CD4-positive, alpha-beta memory T cell (primary cell): ENCODE results near the gene KCNAB2. TPM values are rescaled to one million over a fixed set of nuclear protein-coding genes. Genes with fewer than 3 reads are reported as not detected.

Experiments
- CTCF ChIA-PET: fragments of 350-600 bp; sonication (Branson Sonifier 250); formaldehyde crosslinking; loops from one replicate; lab custom pipeline; 2021; ENCODE audit warnings: inconsistent platforms; ENCODE audit not compliant: partially characterized antibody; lab: Charles Lee
- POLR2A ChIA-PET: fragments of 350-600 bp; sonication (Branson Sonifier 250); formaldehyde crosslinking; loops from one replicate; lab custom pipeline; 2021; ENCODE audit not compliant: partially characterized antibody; lab: Charles Lee
- DNase-seq, 5 donors: peaks; one replicate each; pipeline versions ENCODE4 v3.0.0 to v3.0.0-alpha.2; 2020 to 2022; ENCODE audit warnings: mixed read lengths in 1 of 5
- H3K27ac ChIP-seq: one replicate; pipeline ENCODE4 v1.7.0; 2013; ENCODE audit warnings: low read depth, low read length
- H3K27me3 ChIP-seq: 2 replicates; pipeline ENCODE4 v1.7.0; 2013; ENCODE audit warnings: mild to moderate bottlenecking, low read length, moderate library complexity; ENCODE audit not compliant: insufficient read depth
- H3K36me3 ChIP-seq: 2 replicates; pipeline ENCODE4 v1.7.0; 2013; ENCODE audit warnings: mild to moderate bottlenecking, low read length, moderate library complexity; ENCODE audit not compliant: insufficient read depth
- H3K4me1 ChIP-seq: 2 replicates; pipeline ENCODE4 v1.7.0; 2013; ENCODE audit warnings: mild to moderate bottlenecking, low read length, moderate library complexity; ENCODE audit not compliant: insufficient read depth
- H3K4me3 ChIP-seq, 2 donors: one replicate each; pipeline ENCODE4 v1.7.0; 2013; ENCODE audit warnings: low read length in 2 of 2, mild to moderate bottlenecking in 1 of 2
- H3K9me3 ChIP-seq, 2 donors: one replicate each; pipeline ENCODE4 v1.7.0; 2013; ENCODE audit warnings: low read length in 2 of 2, control low read depth in 1 of 2; ENCODE audit not compliant: control insufficient read depth in 1 of 2
- H3K27ac Mint-ChIP-seq, 7 donors: one replicate each; pipeline ENCODE4 v1.8.0; 2020 to 2021; ENCODE audit warnings: mixed read lengths in 7 of 7, mild to moderate bottlenecking in 6 of 7, inconsistent platforms in 3 of 7, moderate library complexity in 3 of 7
- H3K27me3 Mint-ChIP-seq, 2 donors: one replicate each; pipeline ENCODE4 v1.8.0; 2020 to 2021; ENCODE audit warnings: mixed read lengths in 2 of 2
- H3K36me3 Mint-ChIP-seq, 2 donors: one replicate each; pipeline ENCODE4 v1.8.0; 2020 to 2021; ENCODE audit warnings: mixed read lengths in 2 of 2, inconsistent platforms in 1 of 2, mild to moderate bottlenecking in 1 of 2
- H3K4me1 Mint-ChIP-seq, 4 donors: one replicate each; pipeline ENCODE4 v1.8.0; 2020 to 2021; ENCODE audit warnings: mixed read lengths in 4 of 4, mild to moderate bottlenecking in 1 of 4
- H3K4me3 Mint-ChIP-seq, 8 donors: one replicate each; pipeline ENCODE4 v1.8.0; 2020 to 2021; ENCODE audit warnings: mixed read lengths in 8 of 8, mild to moderate bottlenecking in 7 of 8, moderate library complexity in 6 of 8, inconsistent platforms in 3 of 8
- H3K9me3 Mint-ChIP-seq, 8 donors: one replicate each; pipeline ENCODE4 v1.8.0; 2020 to 2021; ENCODE audit warnings: mixed read lengths in 8 of 8, mild to moderate bottlenecking in 5 of 8, inconsistent platforms in 3 of 8, moderate library complexity in 1 of 8
- intact Hi-C: fragments of 100-400 bp; cut with micrococcal nuclease; formaldehyde crosslinking; loops from one replicate; pipeline ENCODE4 v1.15.1; 2023
- polyA plus RNA-seq, 2 donors: library from polyadenylated mRNA; unstranded; fragments of 300-500 nt; fragmentation: Illumina TruSeq; gene quantifications; one replicate each; pipeline ENCODE4 v1.2.3, GENCODE V29; 2021
- total RNA-seq, 2 experiments: library from RNA; stranded (reverse); gene quantifications; one replicate each; pipeline ENCODE4 v1.2.3, GENCODE V29; 2021

Gene KCNAB2
- total and polyA plus RNA-seq, 4 experiments from 2014 or later = 20.9 to 197 (median 121) TPM

DNA sequence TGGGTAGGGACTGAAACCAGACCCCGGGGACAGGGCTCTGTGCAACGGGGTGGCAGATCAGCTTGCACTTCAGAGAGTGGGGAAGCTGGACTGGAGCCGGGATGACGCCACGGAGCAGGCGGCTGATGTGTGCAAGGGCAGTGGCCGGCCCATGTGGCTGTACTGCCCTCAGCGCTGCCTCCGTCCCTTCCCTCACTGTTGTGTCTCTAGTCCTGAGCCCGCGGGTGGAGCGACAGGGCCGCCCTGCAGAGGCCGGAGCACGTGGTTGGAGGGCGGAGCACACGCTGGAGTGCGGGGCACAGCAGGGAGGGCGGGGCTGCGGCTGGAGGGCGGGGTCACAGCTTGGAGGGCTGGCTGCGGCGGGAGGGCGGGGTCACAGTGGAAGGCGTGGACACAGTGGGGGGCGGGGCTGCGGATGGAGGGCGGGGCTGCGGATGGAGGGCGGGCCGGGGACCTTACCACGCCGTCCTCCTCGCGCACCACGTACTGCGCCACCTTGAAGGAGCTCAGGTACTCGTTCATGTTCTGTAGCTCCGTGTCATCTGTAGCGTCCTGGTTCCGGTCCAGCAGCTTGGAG lies 82.0 kb downstream of the KCNAB2 start:
- no peaks in the 10 kb centered on the region for H3K9me3 ChIP-seq
- H3K4me1 Mint-ChIP-seq = peaks cover 0 to 2% (median under 1%) of the 10 kb centered on the region in 4 donors
- no peak overlapping the region for H3K27ac ChIP-seq
- H3K36me3 ChIP-seq = no peaks in the 10 kb centered on the region
- ChIA-PET POLR2A (no interaction called here), CTCF (no interaction called here)
- peaks cover 2 to 3% of the 10 kb centered on the region in 2 donors for H3K27me3 Mint-ChIP-seq
- peaks cover 0 to 8% (median 4%) of the 10 kb centered on the region in 8 donors for H3K9me3 Mint-ChIP-seq
- peak overlapping the region in 2 of 8 donors; percentile 31 to 55 for H3K4me3 Mint-ChIP-seq
- no peak overlapping the region for H3K4me3 ChIP-seq
- H3K27ac Mint-ChIP-seq = no peak overlapping the region
- DNase-seq = peak; percentile 61 to 77 (median 69)
- H3K36me3 Mint-ChIP-seq = no peaks in the 10 kb centered on the region
- no peaks in the 10 kb centered on the region for H3K4me1 ChIP-seq
- no peaks in the 10 kb centered on the region for H3K27me3 ChIP-seq
- intact Hi-C loops = no loop called here

DNA sequence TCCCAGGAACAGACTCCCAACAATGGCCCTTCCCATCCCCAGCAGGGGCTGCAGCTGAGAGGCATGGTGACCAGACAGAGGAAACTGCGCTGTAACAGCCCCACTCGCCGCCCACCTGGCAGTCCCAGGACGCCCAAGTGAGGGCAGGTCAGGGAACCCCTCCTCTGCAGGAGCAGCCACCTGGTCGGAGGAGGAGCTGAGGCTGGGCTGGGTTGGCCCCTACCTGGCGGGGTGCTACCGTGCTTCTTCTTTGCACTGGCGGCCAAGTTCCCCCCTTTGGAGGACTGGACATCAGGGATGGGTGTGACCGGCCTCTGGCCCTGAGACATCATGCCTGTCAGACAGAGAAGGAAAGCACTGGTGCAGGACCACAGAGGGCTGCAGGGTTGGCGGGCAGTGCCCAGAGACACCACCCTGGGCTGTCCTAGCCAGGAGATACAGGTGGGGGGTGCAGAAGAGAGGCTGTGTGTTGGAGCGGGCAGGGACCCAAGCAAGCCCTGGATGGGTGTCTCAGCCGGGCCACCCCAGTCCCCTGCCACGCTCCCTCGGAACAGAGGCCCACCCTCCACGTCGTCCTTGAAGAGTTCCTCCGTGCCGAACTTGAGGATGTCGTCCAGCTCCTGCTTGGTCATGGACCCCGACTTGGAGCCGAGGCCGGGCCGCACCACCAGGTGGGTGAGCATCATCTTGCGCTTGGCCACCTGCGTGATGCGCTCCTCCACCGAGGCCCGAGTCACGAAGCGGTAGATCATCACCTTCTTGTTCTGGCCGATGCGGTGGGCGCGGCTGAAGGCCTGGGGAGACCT lies 82.8 kb downstream of the KCNAB2 start:
- ChIA-PET POLR2A (no interaction called here), CTCF (no interaction called here)
- Histone ChIP-seq H3K27me3 (no peaks in the 10 kb centered on the region), H3K27ac (no peak overlapping the region), H3K36me3 (no peaks in the 10 kb centered on the region), H3K9me3 (no peaks in the 10 kb centered on the region), H3K4me1 (no peaks in the 10 kb centered on the region), H3K4me3 (no peak overlapping the region)
- Mint-ChIP-seq H3K27ac (no peak overlapping the region), H3K4me1 (peaks cover 0 to 2% (median under 1%) of the 10 kb centered on the region in 4 donors), H3K9me3 (peaks cover 0 to 10% (median 4%) of the 10 kb centered on the region in 8 donors), H3K27me3 (peaks cover 2 to 3% of the 10 kb centered on the region in 2 donors), H3K36me3 (no peaks in the 10 kb centered on the region), H3K4me3 (peak overlapping the region in 1 of 8 donors; percentile 31)
- no peak for DNase-seq
- intact Hi-C loops = no loop called here

DNA sequence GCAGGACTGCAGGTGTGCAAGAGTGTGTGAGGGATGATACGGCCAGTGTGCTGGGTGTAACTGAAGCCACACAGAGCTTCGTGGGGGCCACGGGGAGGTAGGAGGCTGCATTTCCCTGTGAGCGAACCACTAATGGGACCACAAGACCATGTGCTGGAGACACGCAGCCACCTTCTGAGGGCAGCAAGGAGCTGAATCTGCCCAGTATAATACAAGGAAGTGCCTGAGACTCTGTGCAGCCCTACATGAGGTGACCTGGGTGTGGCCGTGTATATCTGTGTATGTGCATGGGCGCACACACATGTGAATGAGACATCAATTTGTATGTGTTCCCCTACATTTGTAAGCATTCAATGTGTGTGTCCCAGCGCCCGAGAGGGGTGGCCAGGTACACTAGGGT lies 83.6 kb downstream of the KCNAB2 start:
- no peak for DNase-seq
- H3K27me3 ChIP-seq = no peaks in the 10 kb centered on the region
- no peaks in the 10 kb centered on the region for H3K4me1 ChIP-seq
- no peak overlapping the region for H3K27ac Mint-ChIP-seq
- intact Hi-C loops = no loop called here
- no peaks in the 10 kb centered on the region for H3K36me3 ChIP-seq
- H3K4me1 Mint-ChIP-seq = peaks cover 0 to 2% (median under 1%) of the 10 kb centered on the region in 4 donors
- POLR2A ChIA-PET = no interaction called here
- peaks cover 0 to 10% (median 4%) of the 10 kb centered on the region in 8 donors for H3K9me3 Mint-ChIP-seq
- peaks cover 2 to 3% of the 10 kb centered on the region in 2 donors for H3K27me3 Mint-ChIP-seq
- no peak overlapping the region for H3K4me3 ChIP-seq
- no peaks in the 10 kb centered on the region for H3K9me3 ChIP-seq
- H3K36me3 Mint-ChIP-seq = no peaks in the 10 kb centered on the region
- CTCF ChIA-PET = no interaction called here
- H3K4me3 Mint-ChIP-seq = no peak overlapping the region
- H3K27ac ChIP-seq = no peak overlapping the region

DNA sequence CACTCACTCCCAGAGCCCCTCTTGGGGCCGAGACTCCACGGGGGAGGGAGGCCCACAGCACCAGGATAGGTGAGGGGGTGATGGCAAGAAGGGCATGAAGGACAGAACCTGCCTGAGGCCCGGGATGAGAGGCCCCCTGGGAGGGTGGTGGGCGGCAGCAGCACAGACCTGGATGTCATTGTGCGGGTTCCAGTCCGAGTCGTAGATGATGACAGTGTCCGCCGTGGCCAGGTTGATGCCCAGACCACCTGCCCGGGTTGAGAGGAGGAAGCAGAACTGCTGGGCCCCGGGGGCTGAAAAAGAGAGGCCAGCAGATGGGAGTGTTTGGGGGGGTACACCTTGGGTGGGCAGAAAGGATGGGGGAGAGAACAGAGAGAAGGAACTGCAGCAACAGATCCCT lies 84.3 kb downstream of the KCNAB2 start:
- Histone ChIP-seq H3K4me3 (no peak overlapping the region), H3K4me1 (no peaks in the 10 kb centered on the region), H3K27ac (no peak overlapping the region), H3K36me3 (no peaks in the 10 kb centered on the region), H3K27me3 (no peaks in the 10 kb centered on the region), H3K9me3 (no peaks in the 10 kb centered on the region)
- intact Hi-C loops = no loop called here
- ChIA-PET CTCF (no interaction called here), POLR2A (no interaction called here)
- H3K9me3 Mint-ChIP-seq = peaks cover 0 to 10% (median 4%) of the 10 kb centered on the region in 8 donors
- H3K4me1 Mint-ChIP-seq = peaks cover 0 to 2% (median under 1%) of the 10 kb centered on the region in 4 donors
- H3K27ac Mint-ChIP-seq = no peak overlapping the region
- DNase-seq = no peak
- no peaks in the 10 kb centered on the region for H3K36me3 Mint-ChIP-seq
- no peak overlapping the region for H3K4me3 Mint-ChIP-seq
- peaks cover 2 to 3% of the 10 kb centered on the region in 2 donors for H3K27me3 Mint-ChIP-seq

DNA sequence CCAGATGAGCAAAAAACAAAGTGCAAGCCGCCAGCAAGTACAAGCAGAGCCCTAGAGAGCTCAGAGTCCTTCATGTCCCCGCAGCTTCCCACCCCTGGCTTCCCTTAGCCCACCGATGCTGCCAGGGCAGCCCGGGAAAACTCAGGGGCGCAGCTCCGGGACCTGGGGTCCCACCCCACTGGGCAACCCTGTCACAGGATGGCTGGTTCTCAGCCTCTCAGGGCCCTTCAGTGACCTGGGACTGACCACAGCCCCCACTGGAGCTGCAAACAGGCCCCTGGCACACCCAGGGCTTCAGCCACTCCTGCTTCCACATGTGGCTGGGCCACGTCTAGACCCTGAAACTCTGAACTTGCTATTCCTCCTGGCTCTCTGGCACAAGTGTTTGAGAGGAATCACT lies 84.9 kb downstream of the KCNAB2 start:
- H3K27me3 ChIP-seq = no peaks in the 10 kb centered on the region
- no peak overlapping the region for H3K27ac ChIP-seq
- H3K4me1 Mint-ChIP-seq = peaks cover 0 to 2% (median under 1%) of the 10 kb centered on the region in 4 donors
- peaks cover 0 to 10% (median 4%) of the 10 kb centered on the region in 8 donors for H3K9me3 Mint-ChIP-seq
- H3K4me3 Mint-ChIP-seq = no peak overlapping the region
- H3K4me3 ChIP-seq = no peak overlapping the region
- no peaks in the 10 kb centered on the region for H3K36me3 Mint-ChIP-seq
- ChIA-PET CTCF (no interaction called here), POLR2A (no interaction called here)
- peaks cover 2% of the 10 kb centered on the region in 2 donors for H3K27me3 Mint-ChIP-seq
- no peaks in the 10 kb centered on the region for H3K4me1 ChIP-seq
- no peak for DNase-seq
- no peaks in the 10 kb centered on the region for H3K36me3 ChIP-seq
- H3K27ac Mint-ChIP-seq = no peak overlapping the region
- intact Hi-C loops = no loop called here
- no peaks in the 10 kb centered on the region for H3K9me3 ChIP-seq

DNA sequence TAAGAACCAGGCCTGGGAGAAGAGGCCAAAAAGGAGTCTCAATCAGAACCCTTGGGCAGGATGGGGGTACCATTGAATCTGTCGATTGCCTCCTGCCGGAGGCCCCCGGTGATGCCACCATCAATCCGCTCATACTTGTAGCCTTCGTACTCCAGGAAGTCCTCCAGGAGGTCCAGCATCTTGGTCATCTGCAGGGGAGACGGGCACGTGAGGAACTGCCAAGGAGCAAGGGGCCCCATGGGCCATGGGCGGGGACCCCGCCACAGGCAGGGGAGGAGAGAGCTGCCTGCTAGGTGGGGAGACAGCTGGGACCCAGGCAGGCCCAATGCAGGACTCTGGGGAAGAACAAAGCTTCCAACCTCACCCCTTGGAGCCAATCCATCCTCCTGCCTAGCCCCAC lies 85.9 kb downstream of the KCNAB2 start:
- POLR2A ChIA-PET = no interaction called here
- Mint-ChIP-seq H3K36me3 (no peaks in the 10 kb centered on the region), H3K27me3 (no peaks in the 10 kb centered on the region), H3K9me3 (peaks cover 0 to 10% (median 4%) of the 10 kb centered on the region in 8 donors), H3K4me1 (peaks cover 0 to 2% (median 0%) of the 10 kb centered on the region in 4 donors), H3K27ac (no peak overlapping the region), H3K4me3 (no peak overlapping the region)
- Histone ChIP-seq H3K4me3 (no peak overlapping the region), H3K4me1 (no peaks in the 10 kb centered on the region), H3K27me3 (no peaks in the 10 kb centered on the region), H3K9me3 (no peaks in the 10 kb centered on the region), H3K36me3 (no peaks in the 10 kb centered on the region), H3K27ac (no peak overlapping the region)
- no peak for DNase-seq
- CTCF ChIA-PET = no interaction called here
- intact Hi-C loops = no loop called here

DNA sequence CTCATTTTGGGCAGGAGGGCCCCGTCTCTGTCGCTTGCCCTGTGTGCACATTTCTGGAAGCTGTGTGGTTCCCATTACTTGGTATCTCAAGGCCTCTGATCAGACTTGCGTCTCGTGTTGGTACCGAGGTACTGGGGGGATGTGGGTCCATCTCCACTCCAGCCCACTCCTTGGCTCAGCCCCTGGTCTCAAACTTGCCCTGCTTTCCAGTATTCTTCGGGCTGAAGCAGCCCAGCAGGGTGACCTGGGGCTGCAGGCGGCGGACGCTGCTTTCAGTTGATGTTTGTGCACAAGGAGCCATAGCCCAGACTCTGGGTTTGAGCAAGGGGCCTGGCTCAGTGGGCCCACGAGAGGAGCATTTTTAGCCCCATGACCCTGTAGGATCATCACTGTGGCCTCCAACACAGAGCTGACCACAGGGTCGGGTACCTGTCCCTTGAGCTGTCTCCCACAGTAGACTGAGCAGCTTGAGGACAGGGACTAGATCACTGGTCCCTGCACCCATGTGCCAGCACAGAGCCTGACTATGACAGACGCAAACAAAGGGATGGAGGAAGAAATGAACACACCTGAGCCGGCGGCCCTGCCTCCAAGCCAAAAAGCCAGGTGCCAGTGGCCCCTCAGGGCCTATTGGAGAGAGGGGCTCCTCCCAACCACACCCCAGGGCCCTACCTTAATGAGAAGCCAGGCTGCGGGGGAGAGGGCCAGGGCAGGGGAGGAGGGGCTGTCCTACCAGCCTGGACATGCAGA lies 87.6 kb downstream of the KCNAB2 start:
- H3K4me3 ChIP-seq = no peak overlapping the region
- no peak overlapping the region for H3K27ac Mint-ChIP-seq
- H3K9me3 Mint-ChIP-seq = peaks cover 0 to 10% (median 4%) of the 10 kb centered on the region in 8 donors
- H3K36me3 ChIP-seq = no peaks in the 10 kb centered on the region
- DNase-seq = no peak
- intact Hi-C loops = no loop called here
- no peaks in the 10 kb centered on the region for H3K36me3 Mint-ChIP-seq
- H3K4me1 ChIP-seq = no peaks in the 10 kb centered on the region
- H3K4me1 Mint-ChIP-seq = no peaks in the 10 kb centered on the region
- no peak overlapping the region for H3K4me3 Mint-ChIP-seq
- no peaks in the 10 kb centered on the region for H3K9me3 ChIP-seq
- POLR2A ChIA-PET = no interaction called here
- no peaks in the 10 kb centered on the region for H3K27me3 ChIP-seq
- CTCF ChIA-PET = no interaction called here
- no peak overlapping the region for H3K27ac ChIP-seq
- H3K27me3 Mint-ChIP-seq = no peaks in the 10 kb centered on the region
